ENCODE measurements around the gene PTPRE.

PTPRE gene

GRCh38 chr10:128066870-128067382 is 160.0 kb downstream of the PTPRE start:
- no peak overlapping the region for H3K4me3 ChIP-seq (ENCODE audit: low read length)
- no peak for DNase-seq (ENCODE audit: low read depth)
- TF ChIP-seq, protein P1, sequence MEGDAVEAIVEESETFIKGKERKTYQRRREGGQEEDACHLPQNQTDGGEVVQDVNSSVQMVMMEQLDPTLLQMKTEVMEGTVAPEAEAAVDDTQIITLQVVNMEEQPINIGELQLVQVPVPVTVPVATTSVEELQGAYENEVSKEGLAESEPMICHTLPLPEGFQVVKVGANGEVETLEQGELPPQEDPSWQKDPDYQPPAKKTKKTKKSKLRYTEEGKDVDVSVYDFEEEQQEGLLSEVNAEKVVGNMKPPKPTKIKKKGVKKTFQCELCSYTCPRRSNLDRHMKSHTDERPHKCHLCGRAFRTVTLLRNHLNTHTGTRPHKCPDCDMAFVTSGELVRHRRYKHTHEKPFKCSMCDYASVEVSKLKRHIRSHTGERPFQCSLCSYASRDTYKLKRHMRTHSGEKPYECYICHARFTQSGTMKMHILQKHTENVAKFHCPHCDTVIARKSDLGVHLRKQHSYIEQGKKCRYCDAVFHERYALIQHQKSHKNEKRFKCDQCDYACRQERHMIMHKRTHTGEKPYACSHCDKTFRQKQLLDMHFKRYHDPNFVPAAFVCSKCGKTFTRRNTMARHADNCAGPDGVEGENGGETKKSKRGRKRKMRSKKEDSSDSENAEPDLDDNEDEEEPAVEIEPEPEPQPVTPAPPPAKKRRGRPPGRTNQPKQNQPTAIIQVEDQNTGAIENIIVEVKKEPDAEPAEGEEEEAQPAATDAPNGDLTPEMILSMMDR (conservative IDR thresholded peaks at IDR 0.05; ENCODE audit: low read depth, low read length), result no peak

GRCh38 chr10:128067691-128068397 is 160.9 kb downstream of the PTPRE start:
- no peak overlapping the region for H3K4me3 ChIP-seq (ENCODE audit: low read length)
- TF ChIP-seq, protein P1 (conservative IDR thresholded peaks at IDR 0.05; ENCODE audit: low read depth, low read length), result no peak
- DNase-seq (ENCODE audit: low read depth), result no peak

DNA sequence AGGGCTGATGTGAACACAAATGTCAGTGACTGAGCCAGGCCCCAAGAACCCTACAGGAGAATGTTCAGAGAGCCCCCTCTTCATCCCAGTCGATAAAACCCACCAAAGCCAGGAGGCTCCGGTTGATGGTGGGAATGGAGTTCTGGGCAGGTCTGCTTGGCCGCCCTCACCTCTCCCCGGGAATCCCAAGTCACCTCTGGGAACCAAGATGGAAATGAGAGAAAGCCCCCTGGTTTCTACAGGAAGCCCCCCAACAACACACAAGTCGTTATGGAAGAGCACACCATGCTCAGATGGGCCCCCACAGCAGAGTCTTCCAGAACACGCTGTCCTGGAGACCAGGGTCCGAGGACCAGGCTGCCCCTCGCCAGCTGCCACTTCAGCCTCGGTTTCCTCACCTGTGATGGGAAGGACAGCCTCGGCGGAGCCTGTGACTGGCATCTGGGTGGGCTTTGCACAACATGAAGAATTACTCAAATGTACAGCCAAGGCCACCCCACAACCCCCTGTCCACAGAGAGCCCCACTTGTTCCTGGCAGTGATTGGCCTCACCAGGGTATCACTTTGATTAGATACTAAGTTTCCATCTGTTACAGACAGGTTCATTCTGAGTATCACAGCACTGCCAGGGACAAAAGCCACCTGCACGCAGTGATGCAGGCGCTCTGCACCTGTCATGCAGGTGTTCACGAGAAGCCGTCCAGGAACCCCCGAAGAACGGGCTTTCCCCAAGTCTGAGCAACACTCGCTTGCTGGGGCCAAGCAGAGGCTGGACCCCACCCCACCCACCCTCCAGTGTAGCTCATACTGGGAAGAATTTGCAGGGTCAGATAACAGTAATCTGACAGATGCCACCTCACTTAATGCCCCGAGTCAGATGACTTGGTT is 161.7 kb downstream of the PTPRE start:
- no peak overlapping the region for H3K4me3 ChIP-seq (ENCODE audit: low read length)
- TF ChIP-seq, protein P1 (conservative IDR thresholded peaks at IDR 0.05; ENCODE audit: low read depth, low read length), result no peak
- DNase-seq (ENCODE audit: low read depth), result no peak

DNA sequence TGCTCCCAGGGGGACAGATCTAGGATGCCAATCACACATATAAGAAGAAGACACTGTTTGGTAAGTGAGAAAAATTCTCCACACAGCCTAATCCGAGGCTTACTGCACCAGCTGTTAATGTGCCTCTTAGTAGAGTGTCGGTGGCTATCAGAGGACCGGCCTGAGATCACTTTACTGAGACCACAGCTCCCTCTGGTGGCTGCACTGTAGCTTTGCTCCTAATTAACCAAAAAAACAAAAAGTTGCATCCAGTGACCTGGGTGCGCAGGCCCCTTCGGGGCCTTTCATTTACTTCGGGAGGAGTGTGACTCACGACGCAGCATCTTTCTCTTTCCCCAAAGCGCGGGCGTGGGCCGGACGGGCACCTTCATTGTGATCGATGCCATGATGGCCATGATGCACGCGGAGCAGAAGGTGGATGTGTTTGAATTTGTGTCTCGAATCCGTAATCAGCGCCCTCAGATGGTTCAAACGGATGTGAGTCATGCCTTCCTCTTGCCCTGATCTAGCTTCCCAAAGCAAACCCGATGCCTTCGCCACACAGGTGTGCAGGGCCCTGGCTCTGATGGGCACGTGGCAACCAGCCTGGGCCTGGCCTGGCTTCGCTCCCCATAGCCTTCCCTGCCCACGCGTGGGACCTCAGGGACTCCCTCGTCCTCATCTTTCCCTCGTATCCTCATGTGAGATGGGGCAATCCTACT is 162.6 kb downstream of the PTPRE start:
- TF ChIP-seq, protein P1 (conservative IDR thresholded peaks at IDR 0.05; ENCODE audit: low read depth, low read length), result peak; percentile 74
- no peak overlapping the region for H3K4me3 ChIP-seq (ENCODE audit: low read length)
- peak; percentile 32 for DNase-seq (ENCODE audit: low read depth)

DNA sequence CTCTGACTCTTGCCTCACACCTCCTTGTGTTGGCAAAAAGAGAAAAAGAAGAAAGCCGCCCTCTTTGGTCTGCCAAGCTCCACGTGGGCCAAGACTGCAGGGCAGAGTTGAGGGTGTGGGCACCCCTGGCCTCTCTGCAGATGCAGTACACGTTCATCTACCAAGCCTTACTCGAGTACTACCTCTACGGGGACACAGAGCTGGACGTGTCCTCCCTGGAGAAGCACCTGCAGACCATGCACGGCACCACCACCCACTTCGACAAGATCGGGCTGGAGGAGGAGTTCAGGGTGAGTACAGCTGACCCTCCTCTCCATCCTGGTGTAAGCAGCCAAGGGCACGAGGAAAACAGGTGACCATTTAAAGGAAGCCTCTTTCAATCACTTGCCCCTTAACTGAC is 163.3 kb downstream of the PTPRE start:
- no peak overlapping the region for H3K4me3 ChIP-seq (ENCODE audit: low read length)
- DNase-seq (ENCODE audit: low read depth), result no peak
- TF ChIP-seq, protein P1 (conservative IDR thresholded peaks at IDR 0.05; ENCODE audit: low read depth, low read length), result no peak

- no peak overlapping the region for H3K4me3 ChIP-seq (ENCODE audit: low read length)
- TF ChIP-seq, protein P1 (conservative IDR thresholded peaks at IDR 0.05; ENCODE audit: low read depth, low read length), result no peak
- DNase-seq (ENCODE audit: low read depth), result no peak
Measured at GRCh38 chr10:128070721-128071416, 164.0 kb downstream of the PTPRE start.

Measured in retinal pigment epithelial cell (primary cell).